Right lobe of liver (tissue), 4 donors: ENCODE data around the gene GNAT3.

Experiments used
- POLR2A ChIP-seq: fragments of 450-650 bp; IDR thresholded peaks from one replicate; pipeline ENCODE4 v1.6.1; 2017; ENCODE audit warnings: antibody characterized with exemption, mild to moderate bottlenecking
- TF ChIP-seq, protein P1 (sequence below), 4 donors: fragments of 200-600 bp in 3 of 4; fragments of 450-650 bp in 1 of 4; IDR thresholded peaks; one replicate each; pipeline versions ENCODE4 v1.5.1 to v1.8.0; 2016 to 2022; ENCODE audit warnings: antibody characterized with exemption in 4 of 4, mild to moderate bottlenecking in 2 of 4
- donor health status: DM: no; HTN: no; CAD: no.
- donor health status: DM: no; HTN: no; CAD: no.
- donor health status: DM: no; HTN: yes; CAD: no.

DNA sequence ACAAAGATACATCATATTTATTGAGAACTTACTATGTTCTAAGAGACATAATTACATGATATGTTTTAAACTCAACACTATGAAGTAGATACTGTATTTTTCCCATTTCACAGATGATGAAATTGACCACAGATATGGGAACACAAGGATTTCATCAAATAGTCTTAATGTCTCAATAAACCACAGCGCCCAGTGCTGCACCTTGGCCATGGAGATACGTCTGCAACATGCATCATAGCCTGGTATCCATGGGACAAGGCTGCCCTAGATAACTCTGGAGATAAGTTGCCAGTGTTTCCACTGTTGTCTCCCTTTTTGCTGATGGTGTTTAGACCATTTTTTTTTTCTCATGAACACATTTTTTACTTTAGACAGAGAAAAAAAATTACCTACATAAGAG, 97.5 kb downstream of the GNAT3 start:
- TF ChIP-seq, protein P1, sequence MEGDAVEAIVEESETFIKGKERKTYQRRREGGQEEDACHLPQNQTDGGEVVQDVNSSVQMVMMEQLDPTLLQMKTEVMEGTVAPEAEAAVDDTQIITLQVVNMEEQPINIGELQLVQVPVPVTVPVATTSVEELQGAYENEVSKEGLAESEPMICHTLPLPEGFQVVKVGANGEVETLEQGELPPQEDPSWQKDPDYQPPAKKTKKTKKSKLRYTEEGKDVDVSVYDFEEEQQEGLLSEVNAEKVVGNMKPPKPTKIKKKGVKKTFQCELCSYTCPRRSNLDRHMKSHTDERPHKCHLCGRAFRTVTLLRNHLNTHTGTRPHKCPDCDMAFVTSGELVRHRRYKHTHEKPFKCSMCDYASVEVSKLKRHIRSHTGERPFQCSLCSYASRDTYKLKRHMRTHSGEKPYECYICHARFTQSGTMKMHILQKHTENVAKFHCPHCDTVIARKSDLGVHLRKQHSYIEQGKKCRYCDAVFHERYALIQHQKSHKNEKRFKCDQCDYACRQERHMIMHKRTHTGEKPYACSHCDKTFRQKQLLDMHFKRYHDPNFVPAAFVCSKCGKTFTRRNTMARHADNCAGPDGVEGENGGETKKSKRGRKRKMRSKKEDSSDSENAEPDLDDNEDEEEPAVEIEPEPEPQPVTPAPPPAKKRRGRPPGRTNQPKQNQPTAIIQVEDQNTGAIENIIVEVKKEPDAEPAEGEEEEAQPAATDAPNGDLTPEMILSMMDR (IDR thresholded peaks at IDR 0.05) = no peak
- TF ChIP-seq POLR2A = no peak
